DMS 273 treated with DMSO at 0.1 percent for 48 hours (cell line): ENCODE measurements around the gene DEPP1.

Source experiments
- DNase-seq: peaks from one replicate; lab custom pipeline; 2025; lab: John Stamatoyannopoulos, UW

DEPP1 gene

DNA sequence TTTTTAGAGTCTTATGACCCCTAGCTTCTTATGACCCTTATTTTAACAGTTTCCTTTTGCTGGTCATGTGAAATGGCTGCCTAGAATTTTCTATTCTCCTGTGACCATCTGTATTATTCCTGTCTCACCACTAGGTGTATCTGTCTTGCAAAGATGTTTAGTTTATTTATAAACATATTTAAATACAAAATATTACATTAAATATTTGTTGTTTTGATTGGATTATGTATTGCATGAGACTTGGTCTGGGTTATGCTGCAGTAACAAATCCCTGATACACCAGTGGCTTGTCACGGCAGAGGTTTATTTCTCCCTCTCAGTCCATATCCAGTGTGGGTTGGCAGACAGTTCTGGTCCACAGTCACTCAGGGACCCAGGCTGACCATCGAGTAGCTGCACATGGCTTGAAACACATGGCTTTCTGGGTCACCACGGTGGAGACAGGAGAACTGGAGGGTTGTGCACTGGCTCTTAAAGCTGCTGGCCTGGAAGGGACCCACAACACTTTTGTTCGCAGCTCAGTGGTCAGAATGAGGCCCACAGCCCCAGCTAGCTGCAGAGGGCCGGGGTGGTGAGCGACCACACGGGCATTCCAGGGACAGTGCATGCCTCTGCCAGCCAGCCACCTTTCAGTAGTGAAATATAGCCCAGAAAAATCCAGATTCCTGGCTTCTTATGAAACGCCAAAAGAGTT, 11.6 kb downstream of the DEPP1 start:
- DNase-seq, result no peak

DNA sequence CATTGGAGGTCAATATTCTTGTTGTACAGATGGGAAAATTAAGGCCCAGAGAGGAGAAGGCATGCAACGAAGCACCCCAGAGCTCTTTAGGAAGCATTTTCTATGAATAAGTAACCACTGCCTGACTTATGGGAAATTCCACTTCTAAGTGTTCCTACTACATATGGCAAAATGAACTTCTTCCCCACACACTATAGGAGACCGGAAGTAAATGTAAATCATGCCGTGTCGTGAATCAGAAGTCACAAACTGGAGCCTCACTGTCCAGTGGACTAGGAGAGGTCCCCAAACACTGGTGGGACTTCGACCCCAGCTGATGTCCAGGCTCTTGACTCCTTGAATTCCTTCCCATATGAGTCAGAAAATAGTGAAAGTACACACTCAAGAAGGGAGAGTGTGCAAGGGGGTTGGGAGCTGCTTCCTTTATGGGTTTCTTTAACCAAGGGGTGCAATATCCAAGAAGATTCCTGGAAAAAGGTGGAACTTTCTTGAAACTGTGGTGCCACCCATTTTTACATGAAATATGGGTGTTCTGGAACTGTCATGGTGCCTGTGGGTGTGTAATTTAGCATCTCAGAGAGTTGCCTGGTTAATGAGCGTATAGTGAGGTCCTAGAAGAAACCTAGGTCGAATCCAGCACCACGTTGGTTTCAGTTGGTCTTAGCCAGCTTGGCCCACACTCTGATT, 12.3 kb downstream of the DEPP1 start:
- no peak for DNase-seq

GRCh38 chr10:44965651-44966097, 12.9 kb downstream of the DEPP1 start:
- DNase-seq, result no peak

GRCh38 chr10:44965104-44965503, 13.5 kb downstream of the DEPP1 start:
- DNase-seq, result no peak

- DNase-seq, result peak; percentile 17
Observed at GRCh38 chr10:44963772-44964633, 14.6 kb downstream of the DEPP1 start.

DNA sequence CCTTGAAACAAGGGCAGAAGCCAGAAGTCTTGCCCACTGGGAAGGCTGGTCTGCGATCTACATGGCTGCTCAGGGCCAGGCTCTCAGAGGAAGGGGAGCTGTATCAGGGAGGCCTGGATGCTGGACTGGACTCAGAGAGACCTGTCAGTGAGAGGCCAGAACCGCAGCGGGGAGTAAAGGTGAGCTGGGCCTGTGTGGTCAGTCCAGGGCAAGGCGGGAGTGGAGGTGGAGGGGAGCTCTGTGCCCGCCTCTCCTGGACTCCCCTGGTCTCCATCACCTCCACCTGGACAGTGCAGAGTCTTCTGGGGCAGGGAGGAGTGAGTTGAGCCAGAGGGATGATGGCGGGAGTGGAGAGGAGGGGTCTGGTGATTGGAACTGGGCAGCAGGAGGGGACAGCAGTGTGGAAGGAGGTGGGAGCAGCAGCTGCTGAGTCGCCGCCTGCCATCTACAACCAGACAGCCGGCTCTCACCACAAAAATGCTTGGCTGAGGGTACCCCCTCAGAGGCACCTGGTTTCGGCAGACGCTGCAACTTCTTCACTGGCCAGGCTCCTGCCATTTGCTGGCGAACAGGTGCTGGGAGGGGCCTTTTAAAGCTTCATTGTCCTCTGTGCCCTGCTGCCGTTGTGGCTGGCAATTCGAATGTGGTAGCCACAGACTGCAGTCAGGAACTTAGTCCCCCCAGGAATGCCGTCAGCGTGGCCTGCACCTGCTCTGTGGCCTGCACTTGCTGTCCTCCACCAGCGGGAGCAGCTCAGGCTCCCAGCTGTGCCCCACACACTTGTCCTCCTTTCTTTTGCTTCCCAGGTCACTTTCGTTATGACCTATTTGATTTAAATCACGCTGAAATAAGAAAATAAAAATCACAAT, 15.5 kb downstream of the DEPP1 start:
- DNase-seq, result no peak

GRCh38 chr10:44961931-44962750, 16.5 kb downstream of the DEPP1 start:
- DNase-seq, result no peak

DNA sequence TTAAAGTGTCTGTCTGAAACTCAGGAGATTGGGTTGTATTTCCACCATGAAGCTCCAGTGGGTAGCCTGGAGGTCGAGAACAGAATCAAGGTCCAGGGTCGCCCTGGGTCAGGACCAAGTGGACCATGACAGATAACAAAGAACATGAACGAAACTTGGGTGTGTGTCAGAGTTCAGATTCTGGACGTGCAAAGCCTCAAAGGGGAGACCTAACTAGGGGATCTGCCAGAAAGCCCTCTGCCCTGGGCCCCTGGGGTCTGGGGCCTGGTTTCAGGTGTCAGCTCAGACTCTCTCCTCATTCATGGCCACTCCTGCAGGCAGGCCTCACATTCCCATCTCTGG, 17.4 kb downstream of the DEPP1 start:
- DNase-seq, result no peak

GRCh38 chr10:44960482-44961229, 18.0 kb downstream of the DEPP1 start:
- no peak for DNase-seq

DNA sequence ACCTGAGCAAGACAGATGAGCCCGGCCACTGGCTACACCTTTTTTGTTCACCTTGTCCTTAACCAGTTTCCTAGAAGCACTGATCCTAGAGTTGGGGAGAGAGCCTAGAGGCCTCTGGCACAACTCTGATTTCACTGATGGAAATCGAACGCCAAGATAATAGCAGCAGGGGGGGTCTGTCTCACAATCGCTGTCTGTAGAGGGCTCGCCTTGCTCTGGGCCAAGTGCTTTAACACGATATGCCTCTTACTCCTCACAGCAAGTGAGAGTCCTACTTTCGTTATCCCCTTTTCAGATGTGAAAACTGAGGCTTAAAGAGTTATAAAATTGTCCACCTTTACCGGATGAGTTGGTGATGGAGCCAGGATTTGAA, 18.5 kb downstream of the DEPP1 start:
- no peak for DNase-seq

- DNase-seq, result peak; percentile 25
Observed at GRCh38 chr10:44959247-44960087, 19.1 kb downstream of the DEPP1 start, which contains the start of gene RASSF4. Gene RASSF4 (plus strand): TSS chr10:44959802. CDS start chr10:44970203, 10,401 bp downstream.

DNA sequence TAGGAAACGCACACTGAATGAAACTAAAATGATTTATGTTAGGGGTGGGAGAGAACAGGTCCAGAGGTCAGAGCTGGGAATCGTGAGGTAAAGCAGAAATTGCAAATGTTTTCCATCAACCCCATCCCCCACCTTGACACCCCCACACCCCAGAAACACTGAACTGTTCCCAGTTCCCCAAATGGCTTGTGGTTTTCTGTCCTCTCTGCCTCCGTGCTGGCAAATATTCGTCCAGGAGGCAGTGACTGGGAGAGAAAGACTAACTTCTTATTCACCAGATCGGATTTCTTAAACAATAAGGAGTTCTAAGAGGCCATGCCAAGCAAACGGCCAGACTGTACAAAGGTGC, 19.7 kb downstream of the DEPP1 start:
- DNase-seq, result no peak

DNA sequence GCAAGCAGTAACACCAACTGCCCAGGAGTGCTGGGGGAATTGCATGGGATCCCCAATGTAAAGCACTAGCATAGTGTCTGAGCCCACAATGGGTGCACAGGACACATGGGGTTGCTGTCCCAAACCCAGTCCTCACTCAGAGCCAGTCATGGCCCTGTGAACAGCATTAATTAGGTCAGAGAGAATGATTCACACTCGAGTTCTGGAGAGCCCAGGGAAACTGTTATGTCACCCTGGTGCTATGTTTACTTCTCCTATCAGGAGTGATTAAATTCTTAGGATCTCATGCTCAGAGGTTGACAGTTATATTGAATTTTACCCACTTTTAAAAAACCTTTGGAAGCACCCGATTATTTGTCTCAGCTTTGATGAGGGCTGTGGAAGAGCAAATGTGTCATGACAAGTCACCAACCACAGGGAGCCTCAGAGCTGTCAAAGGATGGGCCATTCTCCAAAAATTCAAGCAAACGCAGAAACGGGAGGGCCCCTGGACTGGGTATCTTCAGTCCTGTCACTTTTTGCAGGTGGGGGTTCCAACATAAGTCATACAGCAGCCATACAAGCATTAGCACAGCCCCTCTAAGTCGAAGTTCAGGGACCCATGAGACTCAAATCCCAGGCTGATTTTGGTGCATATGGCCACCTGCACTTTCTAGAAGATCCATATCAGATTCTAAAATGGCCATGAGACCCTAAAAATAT, 20.3 kb downstream of the DEPP1 start:
- no peak for DNase-seq

GRCh38 chr10:44956717-44957706, 21.6 kb downstream of the DEPP1 start:
- DNase-seq, result no peak

DNA sequence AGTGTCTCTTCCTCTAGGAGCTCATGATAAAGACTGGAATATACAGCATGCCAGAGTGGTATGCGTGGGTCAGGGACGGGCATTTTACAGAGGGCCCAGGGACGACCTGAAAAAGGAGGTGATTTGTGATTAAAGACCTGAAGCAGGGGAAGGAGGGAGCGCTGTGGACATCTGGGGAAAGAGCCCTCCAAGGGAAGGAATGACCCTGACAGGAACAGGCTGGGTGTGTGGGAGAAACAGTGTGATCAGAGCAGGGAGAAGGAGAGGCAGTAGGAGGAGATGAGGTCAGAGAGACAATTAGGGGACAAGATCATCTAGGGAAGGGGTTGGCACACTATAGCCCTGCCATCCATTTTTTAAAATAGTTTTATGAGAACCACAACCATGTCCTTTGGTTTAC, 22.4 kb downstream of the DEPP1 start:
- no peak for DNase-seq

DNA sequence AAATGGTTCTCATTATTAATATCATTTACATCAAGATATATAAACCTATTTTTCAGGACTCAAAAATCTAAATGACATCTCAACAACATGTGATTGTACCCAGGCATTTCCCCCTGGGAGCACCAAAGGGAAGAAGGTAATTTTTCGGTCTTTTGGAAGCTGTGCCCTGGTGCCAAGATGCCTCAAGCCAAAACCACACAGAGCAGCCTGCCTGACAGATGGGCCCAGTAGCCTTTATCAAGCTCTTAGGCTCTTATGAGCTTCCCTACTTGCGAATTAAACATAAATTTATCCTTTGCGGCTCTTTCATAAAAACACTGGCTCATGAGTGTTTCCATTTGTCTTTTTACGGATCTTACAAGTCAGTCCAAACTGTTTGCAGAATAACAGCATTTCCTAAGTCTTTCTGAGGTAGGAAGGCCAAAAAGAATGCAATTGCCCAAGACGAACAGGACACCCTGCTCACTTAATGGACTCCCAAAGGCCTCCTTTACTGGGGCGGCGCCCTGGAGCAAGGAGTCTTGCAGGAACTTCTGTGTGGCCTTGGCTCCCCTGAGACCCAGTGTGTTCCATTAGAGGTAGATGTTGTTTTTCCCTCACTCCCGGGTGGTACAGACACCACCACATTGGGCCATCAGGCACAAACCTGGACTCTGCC, 23.1 kb downstream of the DEPP1 start:
- peak; percentile 20 for DNase-seq

GRCh38 chr10:44954962-44955361, 23.6 kb downstream of the DEPP1 start:
- no peak for DNase-seq
